HG02588 (cell line): ENCODE measurements around the gene AKR1C1.
"Not testable (repeated sequence)": the region's sequence is repeated elsewhere in the genome, so short reads cannot be mapped to it uniquely, and the experiment has no call there.

ENCODE experiments used
- ATAC-seq: cut with Tn5 transposase; IDR thresholded peaks from one replicate; pipeline ENCODE4 v1.9.1; 2021; ENCODE audit warnings: mild to moderate bottlenecking, moderate library complexity; ENCODE audit not compliant: unreplicated experiment

Gene AKR1C1

DNA sequence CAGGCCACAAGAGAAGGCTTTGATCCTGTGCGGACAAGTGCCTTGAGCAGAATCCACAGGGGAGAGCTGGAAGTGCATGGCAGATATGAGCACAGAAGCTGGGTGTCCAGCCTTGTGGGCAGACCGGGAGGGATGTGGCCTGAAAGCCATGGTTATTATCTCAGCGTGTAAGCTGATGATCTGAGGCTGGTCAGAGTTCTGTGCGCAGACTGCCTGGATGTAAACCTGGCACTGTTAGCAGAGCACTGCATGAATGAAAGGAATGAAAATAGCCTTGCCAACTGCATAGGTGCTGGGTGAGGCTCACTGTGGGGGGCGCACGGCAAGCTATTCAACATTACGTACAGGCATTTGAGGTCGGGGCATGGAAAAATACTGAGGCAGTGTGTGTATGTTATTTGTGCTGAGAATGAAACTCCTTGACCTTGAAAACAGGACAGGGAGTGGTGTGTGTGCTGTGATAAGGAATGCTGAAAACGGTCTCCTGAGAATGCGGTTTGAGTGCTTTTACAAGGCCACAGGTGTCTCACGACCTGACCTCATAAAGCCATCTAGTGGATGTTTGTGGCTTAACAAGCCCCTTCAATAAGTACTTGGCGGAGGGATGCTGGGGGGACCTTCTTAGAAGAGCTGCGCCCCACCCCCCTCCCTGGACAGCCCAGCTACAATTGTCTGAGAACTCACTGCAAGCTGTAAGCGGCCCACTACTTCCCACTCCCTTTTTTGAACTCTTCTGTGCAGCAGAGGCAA lies 18.7 kb downstream of the AKR1C1 start:
- ATAC-seq: no peak

DNA sequence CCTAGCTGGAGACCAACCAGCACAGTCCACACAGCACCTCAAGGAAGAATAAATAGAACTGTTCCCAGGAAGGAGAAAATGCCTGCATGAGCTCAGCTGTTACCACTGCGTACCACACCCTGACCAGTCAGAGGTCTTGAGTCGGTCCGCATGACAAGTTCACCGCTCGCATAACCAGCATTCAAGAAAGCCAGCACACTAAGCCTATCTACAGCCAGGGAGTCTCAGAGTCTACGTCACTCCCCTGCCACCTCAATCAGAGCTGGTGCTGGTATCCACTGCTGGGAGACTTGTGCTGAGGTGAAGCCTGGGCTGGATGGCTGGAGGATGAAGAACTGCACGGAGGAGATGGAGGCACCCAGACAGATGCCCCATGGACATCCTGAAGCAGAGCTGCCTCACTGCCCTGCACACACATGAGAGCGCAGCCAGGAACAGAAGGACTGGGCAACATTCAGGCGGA lies 19.6 kb downstream of the AKR1C1 start:
- no peak for ATAC-seq

- ATAC-seq: no peak
These were observed 20.5 kb downstream of the AKR1C1 start for GRCh38 chr10:4983615-4984216.

GRCh38 chr10:4984223-4984622 lies 21.0 kb downstream of the AKR1C1 start:
- no peak for ATAC-seq

DNA sequence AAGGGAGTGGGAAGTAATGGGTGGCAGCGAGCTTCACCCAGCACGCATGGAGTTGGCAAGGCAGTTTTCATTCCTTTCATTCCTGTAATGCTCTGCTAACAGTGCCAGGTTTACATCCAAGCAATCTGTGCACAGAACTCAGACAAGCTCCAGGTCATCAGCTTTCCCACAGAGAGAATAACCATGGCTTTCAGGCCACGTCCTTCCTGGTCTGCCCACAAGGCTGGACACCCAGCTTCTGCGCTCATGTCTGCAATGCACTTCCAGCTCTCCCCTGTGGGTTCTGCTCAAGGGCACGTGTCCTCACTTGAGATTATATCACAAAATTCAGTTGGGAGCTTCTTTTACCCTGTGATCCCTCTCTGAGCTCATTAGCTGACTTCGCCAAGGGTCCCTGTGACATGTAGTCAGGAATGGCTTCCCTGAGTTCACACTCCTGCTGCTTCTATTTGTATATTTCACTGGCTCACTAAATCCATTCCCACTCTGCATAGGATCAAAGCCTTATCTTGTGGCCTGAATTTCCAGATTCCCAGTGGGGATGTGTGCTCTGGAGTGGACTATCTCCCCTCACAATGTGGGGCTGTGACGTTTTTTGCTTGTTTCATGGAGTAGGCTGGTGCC lies 21.9 kb downstream of the AKR1C1 start:
- no peak for ATAC-seq

- not testable (repeated sequence) for ATAC-seq
These were observed 24.9 kb downstream of the AKR1C1 start for GRCh38 chr10:4988000-4988641.

- no peak for ATAC-seq
These were observed 27.0 kb downstream of the AKR1C1 start for GRCh38 chr10:4990217-4990616.

- not testable (repeated sequence) for ATAC-seq
These were observed 28.2 kb downstream of the AKR1C1 start for GRCh38 chr10:4991463-4991862.

GRCh38 chr10:4992564-4992963 lies 29.3 kb downstream of the AKR1C1 start:
- not testable (repeated sequence) for ATAC-seq

DNA sequence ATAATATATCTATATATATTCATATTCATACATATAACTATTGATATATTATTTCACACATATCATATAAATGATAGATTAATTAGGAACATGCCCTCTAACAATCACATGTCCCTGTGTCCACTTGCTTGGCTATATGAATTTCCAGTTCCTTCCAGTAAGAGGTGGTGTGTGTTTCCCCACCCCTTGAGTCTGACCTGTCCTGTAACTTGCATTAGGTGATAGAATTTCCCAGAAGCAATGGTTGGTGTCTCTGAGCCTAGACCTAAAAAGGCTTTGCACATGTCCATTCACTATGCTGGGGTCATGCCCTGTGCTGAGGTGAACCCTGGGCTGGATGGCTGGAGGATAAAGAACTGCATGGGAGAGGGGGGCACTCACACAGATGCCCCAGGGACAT lies 31.0 kb downstream of the AKR1C1 start:
- ATAC-seq: not testable (repeated sequence)

DNA sequence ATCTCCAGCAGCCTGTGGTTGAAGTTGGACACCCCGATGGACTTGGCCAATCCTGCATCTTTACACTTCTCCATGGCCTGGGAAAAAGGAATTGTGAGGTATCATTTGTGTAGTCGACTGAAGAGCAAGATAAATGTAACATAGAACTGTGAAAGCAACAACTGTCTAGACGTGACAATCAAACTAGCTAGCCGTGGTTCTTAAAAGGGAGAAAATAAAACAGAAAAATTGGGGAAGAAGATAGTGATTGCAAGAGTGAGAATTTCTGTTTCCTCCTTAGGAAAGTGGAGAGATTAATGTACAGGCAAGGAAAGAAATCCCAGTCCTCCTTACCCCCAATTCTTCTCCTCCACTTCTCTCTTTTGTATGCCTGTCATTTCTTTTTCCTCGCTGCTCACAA lies 35.5 kb downstream of the AKR1C1 start:
- ATAC-seq: no peak

- no peak for ATAC-seq
These were observed 39.0 kb downstream of the AKR1C1 start for GRCh38 chr10:5002013-5002727.

DNA sequence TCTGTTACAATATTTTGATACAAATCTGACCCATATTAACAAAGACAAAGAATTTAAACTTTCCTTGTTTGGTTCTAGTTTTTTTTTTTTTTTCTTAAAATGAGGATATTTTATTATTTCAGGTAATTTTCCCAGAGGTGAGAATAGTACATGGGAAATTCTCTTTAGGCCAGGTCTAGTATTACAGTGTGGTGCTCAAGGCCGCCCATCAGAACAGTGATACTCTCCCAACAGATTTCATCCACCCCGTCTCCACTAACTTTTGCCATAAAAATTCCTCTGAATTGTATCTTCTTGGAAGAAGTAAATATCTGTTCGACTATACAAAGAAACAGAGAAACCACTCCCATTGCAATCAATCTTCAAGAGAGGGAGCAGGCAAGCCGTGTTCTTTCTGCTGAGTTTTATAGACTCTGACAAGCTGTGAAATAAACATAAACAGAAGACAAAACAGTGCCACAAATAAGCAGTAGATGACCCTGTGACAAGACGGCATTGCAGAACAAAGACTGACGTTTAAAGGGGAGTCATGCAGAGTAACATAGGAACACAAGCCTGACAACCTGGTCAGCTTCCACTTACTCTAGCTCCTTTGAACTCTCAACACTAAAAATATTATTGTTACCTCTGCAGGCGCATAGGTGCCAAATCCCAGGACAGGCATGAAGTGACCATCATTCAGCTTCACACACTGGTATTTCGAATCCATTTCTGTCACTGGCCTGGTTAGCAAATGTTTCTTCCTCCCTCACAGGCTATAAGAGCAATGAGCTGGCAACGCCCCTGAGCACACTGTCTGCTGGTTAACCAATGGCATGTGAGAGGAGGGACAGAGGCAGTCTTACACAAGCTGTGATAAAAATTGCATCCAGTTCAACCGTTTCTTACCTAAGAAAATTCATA lies 40.2 kb downstream of the AKR1C1 start, which contains the start of gene AKR1C2:
Gene AKR1C2, minus strand, starts transcription at position 731 of the 903 bp plus-strand sequence. Its CDS starts 22 bp downstream, at position 709.
- ATAC-seq: not testable (repeated sequence)

GRCh38 chr10:5004030-5004385 lies 40.8 kb downstream of the AKR1C1 start:
- not testable (repeated sequence) for ATAC-seq

DNA sequence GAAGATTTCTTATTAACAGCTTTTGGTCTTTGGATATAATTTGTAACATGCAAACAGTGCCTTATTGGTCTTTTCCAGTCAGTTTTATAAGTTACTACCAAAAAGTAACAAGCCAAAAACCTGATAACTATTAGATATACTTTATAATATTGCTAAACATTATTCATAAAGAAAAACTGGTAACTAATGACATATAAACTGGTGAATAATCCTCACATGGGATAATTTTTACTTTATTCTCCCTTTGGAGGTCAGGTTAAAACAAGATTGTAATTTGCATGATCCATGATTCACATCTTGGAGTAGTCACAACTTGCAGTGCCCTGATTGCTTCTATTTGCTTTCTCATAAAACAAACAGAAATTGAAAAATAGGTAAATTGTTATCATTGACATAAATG lies 41.3 kb downstream of the AKR1C1 start:
- ATAC-seq: not testable (repeated sequence)

DNA sequence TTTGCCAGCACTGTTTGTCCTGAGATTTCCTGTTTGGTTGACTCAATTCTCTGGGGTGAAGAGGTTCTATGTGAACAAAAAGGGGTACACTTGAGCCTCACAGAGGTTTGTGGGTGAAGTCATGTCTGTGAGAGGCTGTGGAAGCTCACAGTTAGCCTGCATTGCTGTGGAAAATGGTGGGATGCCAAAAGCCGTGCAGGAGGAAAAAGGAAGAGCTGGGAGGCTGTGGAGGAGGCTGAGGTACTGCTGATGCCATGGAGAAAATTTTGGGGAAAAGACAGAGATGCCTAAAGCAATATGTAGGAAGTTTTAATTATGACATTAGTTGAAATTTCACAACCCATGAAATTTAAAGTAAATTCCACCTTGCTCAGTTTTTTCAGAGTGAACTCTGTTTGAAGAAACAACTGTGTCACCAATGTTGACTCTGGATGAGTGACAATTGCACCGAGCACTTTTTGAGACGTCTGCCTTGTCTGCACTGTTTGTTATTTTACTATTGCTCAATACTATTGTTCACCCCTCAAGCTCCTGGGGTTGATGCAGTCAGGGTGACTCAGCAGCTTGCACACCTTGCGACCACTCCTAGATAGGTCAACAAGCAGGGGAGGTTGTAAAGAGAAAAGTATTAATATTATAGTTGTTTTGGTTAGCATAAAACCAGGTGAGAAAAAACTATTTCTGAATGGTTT lies 45.8 kb downstream of the AKR1C1 start:
- not testable (repeated sequence) for ATAC-seq

DNA sequence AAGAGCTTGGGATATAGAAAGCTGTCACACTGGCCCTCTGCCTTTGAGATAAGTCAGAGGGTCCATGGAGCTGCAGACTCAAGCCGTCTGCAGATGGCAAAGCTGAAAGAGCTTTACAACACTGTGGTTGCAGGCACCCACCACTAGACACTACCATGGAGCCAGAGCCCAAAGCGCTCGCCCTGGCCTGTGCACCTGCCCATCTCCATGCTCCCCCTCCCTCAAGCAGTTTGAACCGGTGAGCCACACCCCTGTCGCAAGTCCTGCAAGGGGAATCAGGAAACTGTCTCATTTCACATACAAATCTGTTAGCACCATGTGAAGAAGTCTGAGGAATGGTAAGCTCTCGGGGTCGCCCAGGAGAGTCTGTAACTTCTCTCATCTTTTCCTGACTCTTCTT lies 46.8 kb downstream of the AKR1C1 start:
- not testable (repeated sequence) for ATAC-seq

DNA sequence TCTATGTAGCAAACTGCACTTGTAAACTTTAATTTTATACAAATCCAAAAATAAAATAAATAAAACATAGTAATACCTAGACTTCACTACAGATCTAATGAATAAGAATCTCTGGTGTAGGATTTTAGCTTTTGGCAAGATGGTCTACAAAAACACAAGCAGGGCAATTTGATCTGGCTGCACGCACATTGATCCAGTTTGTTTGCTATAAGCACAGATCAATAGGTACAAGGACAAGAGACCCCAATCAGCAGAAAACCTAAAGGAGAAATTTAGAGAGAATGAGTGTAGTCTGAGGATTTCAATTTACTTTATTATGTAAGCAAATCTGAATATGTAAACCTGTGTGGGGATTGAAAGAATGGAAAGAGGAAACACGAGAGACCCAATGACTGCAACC lies 48.2 kb downstream of the AKR1C1 start:
- ATAC-seq: not testable (repeated sequence)

GRCh38 chr10:5012595-5012994 lies 49.4 kb downstream of the AKR1C1 start:
- no peak for ATAC-seq
